K562 (cell line): ENCODE measurements around the gene SDC1. TPM values are rescaled to one million over a fixed set of nuclear protein-coding genes. Genes with fewer than 3 reads are reported as not detected.

Experiments used
- CBX2 ChIP-seq: fragments of 200-600 bp; sonication (generic); IDR thresholded peaks from one replicate; pipeline ENCODE4 v1.6.1; 2012; ENCODE audit warnings: mild to moderate bottlenecking, low read length, inconsistent platforms; ENCODE audit not compliant: insufficient read depth, poor library complexity, severe bottlenecking
- ELF1 ChIP-seq: fragments of 200-800 bp; sonication (Bioruptor generic); IDR thresholded peaks from 2 replicates; pipeline ENCODE4 v1.6.1; 2016; ENCODE audit warnings: missing genetic modification characterization, missing compliant biosample characterization
- ELK3 ChIP-seq: fragments of 450-650 bp; formaldehyde crosslinking; IDR thresholded peaks from 2 replicates; pipeline ENCODE4 v1.4.0; 2020; ENCODE audit warnings: mild to moderate bottlenecking
- ETV1 ChIP-seq: fragments of 450-650 bp; conservative IDR thresholded peaks from 2 replicates; pipeline ENCODE4 v1.6.1; 2016; ENCODE audit warnings: missing genetic modification characterization, control low read depth, low read depth, missing compliant biosample characterization
- FOXA1 ChIP-seq: fragments of 450-650 bp; IDR thresholded peaks from 2 replicates; pipeline ENCODE4 v1.6.1; 2016; ENCODE audit warnings: mild to moderate bottlenecking, borderline replicate concordance
- FOXK1 ChIP-seq: sonication (generic); formaldehyde crosslinking; IDR thresholded peaks from 2 replicates; pipeline ENCODE4 v1.8.0; 2022; ENCODE audit warnings: missing genetic modification reagents, mild to moderate bottlenecking, borderline replicate concordance
- HNRNPUL1 ChIP-seq: fragments of 200-400 bp; formaldehyde crosslinking; IDR thresholded peaks from 2 replicates; pipeline ENCODE4 v1.6.1; 2017; ENCODE audit warnings: low read length
- NBN ChIP-seq: fragments of 450-650 bp; IDR thresholded peaks from 2 replicates; pipeline ENCODE4 v1.6.1; 2016; ENCODE audit warnings: low read depth, mild to moderate bottlenecking
- NCOA6 ChIP-seq: fragments of 450-650 bp; IDR thresholded peaks from 2 replicates; pipeline ENCODE4 v1.6.1; 2017; ENCODE audit warnings: mild to moderate bottlenecking
- NCOR1 ChIP-seq: fragments of 450-650 bp; IDR thresholded peaks from 2 replicates; pipeline ENCODE4 v1.6.1; 2016; ENCODE audit warnings: mild to moderate bottlenecking, moderate library complexity
- NFXL1 ChIP-seq: fragments of 450-650 bp; formaldehyde crosslinking; IDR thresholded peaks from 2 replicates; pipeline ENCODE4 v1.4.0; 2021; ENCODE audit warnings: mild to moderate bottlenecking
- RB1 ChIP-seq: fragments of 450-650 bp; IDR thresholded peaks from 2 replicates; pipeline ENCODE4 v1.6.1; 2017; ENCODE audit warnings: low read depth, mild to moderate bottlenecking
- SP2 ChIP-seq: IDR thresholded peaks from 2 replicates; pipeline ENCODE4 v1.6.1; 2011; ENCODE audit warnings: mild to moderate bottlenecking, low read depth, low read length, moderate library complexity; ENCODE audit not compliant: poor library complexity, severe bottlenecking; ENCODE audit errors: extremely low read depth
- THRA ChIP-seq: fragments of 450-650 bp; IDR thresholded peaks from 2 replicates; pipeline ENCODE4 v1.6.1; 2017; ENCODE audit warnings: mild to moderate bottlenecking, moderate library complexity
- UBTF ChIP-seq, 2 experiments: IDR thresholded peaks; 2 replicates each; pipeline ENCODE4 v1.6.1; 2012; ENCODE audit warnings: improper control_type of control experiment in 2 of 2, low read depth in 2 of 2, low read length in 2 of 2, borderline replicate concordance in 1 of 2
- YY1 ChIP-seq, 3 experiments: IDR thresholded peaks; 2 replicates each; pipeline ENCODE4 v1.6.1; 2011; ENCODE audit warnings: low read length in 2 of 3, mild to moderate bottlenecking in 2 of 3, moderate library complexity in 2 of 3, borderline replicate concordance in 1 of 3, control low read depth in 1 of 3, low read depth in 1 of 3; ENCODE audit not compliant: insufficient read depth in 3 of 3, insufficient replicate concordance in 2 of 3, control insufficient read depth in 1 of 3, insufficient read length in 1 of 3; ENCODE audit errors: extremely low read depth in 1 of 3
- ZBTB12 ChIP-seq: fragments of 250-450 bp; sonication (Bioruptor Pico); IDR thresholded peaks from 2 replicates; pipeline ENCODE4 v1.4.0; 2020
- ZBTB26 ChIP-seq: fragments of 450-650 bp; formaldehyde crosslinking; IDR thresholded peaks from 2 replicates; pipeline ENCODE4 v1.4.0; 2022; ENCODE audit warnings: missing genetic modification characterization
- ZFP30 ChIP-seq: fragments of 250-450 bp; sonication (Bioruptor Pico); IDR thresholded peaks from 2 replicates; pipeline ENCODE4 v1.8.0; 2022; ENCODE audit warnings: moderate library complexity, mild to moderate bottlenecking, inconsistent platforms, borderline replicate concordance
- ZZZ3 ChIP-seq: fragments of 450-650 bp; IDR thresholded peaks from 2 replicates; pipeline ENCODE4 v1.6.1; 2016; ENCODE audit warnings: antibody characterized with exemption, mild to moderate bottlenecking, moderate library complexity
- polyA plus RNA-seq, 8 experiments: library from polyadenylated mRNA; depleted of rRNA in 4 of 8; stranded (reverse) in 5 of 8; unstranded in 3 of 8; fragments of >200 nt; fragmentation: Nextera tagmentation in 2 of 8; fragmentation: Illumina TruSeq in 1 of 8; extraction: Ambion mirVana in 2 of 8; extraction: Trizol in 1 of 8; gene quantifications; 2 replicates each; pipeline versions ENCODE4 v1.2.1 to v1.2.3, GENCODE V29; 2011 to 2014; ENCODE audit warnings: inconsistent platforms in 1 of 8, missing spikeins in 1 of 8
- total RNA-seq, 7 experiments: library from RNA; depleted of rRNA in 6 of 7; stranded (reverse); fragments of >200 nt in 6 of 7; fragmentation: Illumina TruSeq in 2 of 7; extraction: Trizol in 2 of 7; gene quantifications; 2 replicates each; pipeline versions ENCODE4 v1.2.1 to v1.2.3, GENCODE V29; 2011 to 2021; ENCODE audit warnings: low replicate concordance in 1 of 7

The SDC1 gene
- total and polyA plus RNA-seq, 9 of the 15 experiments (the other 6 are each of a cell fraction or from before 2014, with no cell fraction given): 0.06 to 2.7 (median 0.49) TPM

- TF ChIP-seq UBTF (IDR thresholded peaks at IDR 0.05; ENCODE audit: borderline replicate concordance in 1 of 2, low read depth in 2 of 2, low read length in 2 of 2) (no peak), FOXA1 (no peak), NBN (no peak), NCOR1 (no peak), YY1 (IDR thresholded peaks at IDR 0.05; ENCODE audit: borderline replicate concordance in 1 of 3, control insufficient read depth in 1 of 3, extremely low read depth in 1 of 3, insufficient read depth in 3 of 3, insufficient read length in 1 of 3, insufficient replicate concordance in 2 of 3, low read depth in 1 of 3, low read length in 2 of 3) (peak in 1 of 3 experiments; percentile 35), RB1 (no peak), NCOA6 (no peak), THRA (no peak), FOXK1 (no peak), ETV1 (no peak), SP2 (no peak), NFXL1 (no peak), ELF1 (no peak), ZZZ3 (no peak), ELK3 (no peak), ZBTB12 (CRISPR knock-in tag) (no peak; the same call in 1 of the 2 replicates), HNRNPUL1 (no peak), ZBTB26 (CRISPR knock-in tag) (0 out of 2 replicates have a peak, but pooled peaks have one; percentile 28), ZFP30 (CRISPR knock-in tag) (no peak), CBX2 (no peak)
Measured at GRCh38 chr2:20186078-20186854, 38.7 kb downstream of the SDC1 start (continued).
